Uterus (tissue), 2 donors: ENCODE measurements around the gene PRRX2.

Source experiments
- POLR2A ChIP-seq, 2 donors: fragments of 450-650 bp; IDR thresholded peaks; one replicate each; pipeline ENCODE4 v1.6.1; 2016; ENCODE audit warnings: antibody characterized with exemption in 2 of 2, mild to moderate bottlenecking in 1 of 2, moderate library complexity in 1 of 2
- TF ChIP-seq, protein P1 (sequence below), 4 experiments: fragments of 200-600 bp in 2 of 4; fragments of 450-650 bp in 2 of 4; sonication (generic) in 2 of 4; IDR thresholded peaks; one replicate each; pipeline ENCODE4 v1.5.1; 2016 to 2019; ENCODE audit warnings: antibody characterized with exemption in 4 of 4, mild to moderate bottlenecking in 2 of 4, moderate library complexity in 1 of 4

DNA sequence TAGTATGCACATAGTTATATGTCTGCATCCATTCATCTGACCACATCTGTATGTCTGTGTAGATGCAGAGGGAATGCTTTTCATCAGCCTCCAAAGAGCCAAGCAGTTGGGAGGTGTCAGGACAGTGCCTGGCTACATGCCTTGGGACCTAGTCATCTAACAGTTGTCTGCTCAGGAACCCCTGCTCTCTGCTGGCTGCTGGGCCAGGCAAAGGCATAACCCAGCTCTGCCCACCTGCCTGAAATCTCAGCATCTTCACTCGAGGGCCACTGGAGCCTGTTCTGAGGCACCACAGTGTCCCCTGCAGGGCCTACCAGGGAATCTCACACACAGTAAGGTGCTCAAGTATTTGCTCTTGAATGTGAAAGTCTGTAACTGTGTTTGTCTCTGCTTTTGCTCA is 48.3 kb upstream of the PRRX2 start:
- TF ChIP-seq, protein P1, sequence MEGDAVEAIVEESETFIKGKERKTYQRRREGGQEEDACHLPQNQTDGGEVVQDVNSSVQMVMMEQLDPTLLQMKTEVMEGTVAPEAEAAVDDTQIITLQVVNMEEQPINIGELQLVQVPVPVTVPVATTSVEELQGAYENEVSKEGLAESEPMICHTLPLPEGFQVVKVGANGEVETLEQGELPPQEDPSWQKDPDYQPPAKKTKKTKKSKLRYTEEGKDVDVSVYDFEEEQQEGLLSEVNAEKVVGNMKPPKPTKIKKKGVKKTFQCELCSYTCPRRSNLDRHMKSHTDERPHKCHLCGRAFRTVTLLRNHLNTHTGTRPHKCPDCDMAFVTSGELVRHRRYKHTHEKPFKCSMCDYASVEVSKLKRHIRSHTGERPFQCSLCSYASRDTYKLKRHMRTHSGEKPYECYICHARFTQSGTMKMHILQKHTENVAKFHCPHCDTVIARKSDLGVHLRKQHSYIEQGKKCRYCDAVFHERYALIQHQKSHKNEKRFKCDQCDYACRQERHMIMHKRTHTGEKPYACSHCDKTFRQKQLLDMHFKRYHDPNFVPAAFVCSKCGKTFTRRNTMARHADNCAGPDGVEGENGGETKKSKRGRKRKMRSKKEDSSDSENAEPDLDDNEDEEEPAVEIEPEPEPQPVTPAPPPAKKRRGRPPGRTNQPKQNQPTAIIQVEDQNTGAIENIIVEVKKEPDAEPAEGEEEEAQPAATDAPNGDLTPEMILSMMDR (IDR thresholded peaks at IDR 0.05), result no peak
- TF ChIP-seq POLR2A (IDR thresholded peaks at IDR 0.05), result no peak
